Hematopoietic multipotent progenitor cell treated with erythropoietin and hydrocortisone succinate and interleukin-3 and kit ligand, for 8 days (in vitro differentiated cells): ENCODE data around the gene PLCH2.
"Not testable (repeated sequence)": the region's sequence is repeated elsewhere in the genome, so short reads cannot be mapped to it uniquely, and the experiment has no call there.

Experiments
- DNase-seq: peaks from one replicate; pipeline ENCODE4 v3.0.0-alpha.2; 2015

PLCH2 gene

GRCh38 chr1:2476061-2476999 lies at the start of gene PLCH2:
PLCH2 (plus strand) TSS chr1:2476289; CDS start chr1:2476589, 300 bp downstream.
- DNase-seq = no peak

- no peak for DNase-seq
Measured at GRCh38 chr1:2426540-2426939, 49.5 kb upstream of the PLCH2 start.

- DNase-seq = no peak
Measured at GRCh38 chr1:2427051-2427450, 49.0 kb upstream of the PLCH2 start.

- no peak for DNase-seq
Measured at GRCh38 chr1:2427976-2428375, 48.1 kb upstream of the PLCH2 start.

- DNase-seq = no peak
Measured at GRCh38 chr1:2428490-2428889, 47.6 kb upstream of the PLCH2 start.

- no peak for DNase-seq
Measured at GRCh38 chr1:2429780-2430591, 46.1 kb upstream of the PLCH2 start.

GRCh38 chr1:2430592-2430973 lies 45.5 kb upstream of the PLCH2 start:
- DNase-seq = no peak

- DNase-seq = no peak
Measured at GRCh38 chr1:2431103-2431502, 45.0 kb upstream of the PLCH2 start.

- no peak for DNase-seq
Measured at GRCh38 chr1:2431518-2431917, 44.6 kb upstream of the PLCH2 start.

GRCh38 chr1:2432441-2432844 lies 43.6 kb upstream of the PLCH2 start:
- no peak for DNase-seq

- DNase-seq = no peak
Measured at GRCh38 chr1:2433196-2433595, 42.9 kb upstream of the PLCH2 start.

- DNase-seq = no peak
Measured at GRCh38 chr1:2433936-2434655, 42.0 kb upstream of the PLCH2 start.

- DNase-seq = no peak
Measured at GRCh38 chr1:2435091-2435490, 41.0 kb upstream of the PLCH2 start.

- no peak for DNase-seq
Measured at GRCh38 chr1:2435746-2436355, 40.2 kb upstream of the PLCH2 start.

GRCh38 chr1:2436876-2437275 lies 39.2 kb upstream of the PLCH2 start:
- no peak for DNase-seq

- no peak for DNase-seq
Measured at GRCh38 chr1:2437617-2438016, 38.5 kb upstream of the PLCH2 start.

- DNase-seq = no peak
Measured at GRCh38 chr1:2438038-2438437, 38.1 kb upstream of the PLCH2 start.

GRCh38 chr1:2438641-2439040 lies 37.4 kb upstream of the PLCH2 start:
- DNase-seq = no peak

- DNase-seq = no peak
Measured at GRCh38 chr1:2439369-2439768, 36.7 kb upstream of the PLCH2 start.

- not testable (repeated sequence) for DNase-seq
Measured at GRCh38 chr1:2440346-2440745, 35.7 kb upstream of the PLCH2 start.

- DNase-seq = no peak
Measured at GRCh38 chr1:2441746-2442145, 34.3 kb upstream of the PLCH2 start.

- no peak for DNase-seq
Measured at GRCh38 chr1:2442661-2443060, 33.4 kb upstream of the PLCH2 start.
